ENCODE results near the gene ZNF605. TPM values are rescaled to one million over a fixed set of nuclear protein-coding genes. Genes with fewer than 3 reads are reported as not detected.

ZNF605 gene
- total and polyA plus RNA-seq, 2 of the 8 experiments (the other 6 are each of a cell fraction or from before 2014, with no cell fraction given), result 3.6 to 20.3 TPM

DNA sequence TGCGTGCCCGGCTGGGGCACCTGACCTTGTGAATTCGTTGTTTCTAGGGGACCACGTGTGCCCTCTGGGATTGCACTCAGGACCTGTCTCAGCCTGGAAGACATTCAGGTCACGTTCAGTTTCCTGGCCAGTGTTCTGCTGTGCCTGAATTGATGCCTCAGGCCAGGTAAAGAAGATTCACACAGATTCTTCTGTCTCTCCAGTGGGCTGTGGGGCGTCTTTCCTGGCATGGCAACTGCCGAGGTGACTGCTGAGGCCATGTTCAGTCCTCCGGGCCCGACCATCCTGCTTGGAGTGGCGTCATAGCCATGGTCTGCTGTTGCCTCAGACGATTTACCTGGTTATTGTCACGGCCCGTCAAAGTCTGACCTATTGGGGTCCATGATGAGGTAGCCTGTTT is 13.5 kb downstream of the ZNF605 start:
- H2BK5ac ChIP-seq (ENCODE audit: low read depth, low read length), result no peak overlapping the region
- no peak overlapping the region for H2BK12ac ChIP-seq (ENCODE audit: low read depth, low read length)
- H2AFZ ChIP-seq (ENCODE audit: low read length), result no peak overlapping the region
- no peak overlapping the region for H3K9ac ChIP-seq (replicated peaks in 1 of 4; ENCODE audit: extremely low read depth in 1 of 4, low read depth in 3 of 4, low read length in 3 of 4)
- CTCF ChIA-PET (ENCODE audit: partially characterized antibody), result no interaction called here
- H2BK15ac ChIP-seq (ENCODE audit: low read length), result no peak overlapping the region
- no peak overlapping the region for H4K5ac ChIP-seq (ENCODE audit: insufficient read length, low read depth, low read length)
- no peak overlapping the region for H3K56ac ChIP-seq (replicated peaks; ENCODE audit: insufficient read length, low read depth, low read length)
- peaks cover 36 to 65% of the 10 kb centered on the region in 2 experiments for H3K9me3 ChIP-seq (ENCODE audit: insufficient read depth in 2 of 2, low read depth in 1 of 2, low read length in 1 of 2)
- DNase-seq (ENCODE audit: low read depth in 1 of 2, low spot score in 2 of 2), result no peak
- no peaks in the 10 kb centered on the region for H3K27me3 ChIP-seq (replicated peaks in 1 of 4; ENCODE audit: control insufficient read depth in 3 of 4, extremely low read depth in 1 of 4, insufficient read depth in 3 of 4, low read length in 3 of 4)
- H3K23ac ChIP-seq (ENCODE audit: insufficient read length), result no peak overlapping the region
- H3K18ac ChIP-seq (ENCODE audit: extremely low read depth, low read length), result no peak overlapping the region
- 85% methylated on average over 13 of the region's 13 CpGs; no CpG with 5 or more reads in 1 of the 2 experiments for WGBS, 2 experiments (ENCODE audit: extremely low coverage in 1 of 2, insufficient coverage in 1 of 2, insufficient read length in 1 of 2, insufficient replicate concordance in 2 of 2, low coverage in 1 of 2, low lambda C conversion rate in 2 of 2, missing lambda C conversion rate in 1 of 2)
- H4K8ac ChIP-seq (ENCODE audit: extremely low read depth, insufficient read depth, low read length), result no peak overlapping the region
- no peaks in the 10 kb centered on the region; a peak in 1 of 4 replicates for H3K79me2 ChIP-seq (ENCODE audit: control insufficient read depth in 1 of 2, insufficient read depth in 2 of 2, low read length in 2 of 2)
- H3K36me3 ChIP-seq (ENCODE audit: control insufficient read depth in 2 of 4, insufficient read depth in 4 of 4, low read length in 3 of 4), result peaks cover 6 to 61% (median 31%) of the 10 kb centered on the region in 4 experiments; a peak in 7 of 8 replicates
- no peak overlapping the region for H3K4me3 ChIP-seq (ENCODE audit: extremely low read depth in 1 of 4, insufficient read depth in 2 of 4, low read depth in 3 of 4, low read length in 4 of 4)
- no peak for FAIRE-seq
- H4K20me1 ChIP-seq (replicated peaks in 1 of 2; ENCODE audit: control insufficient read depth in 1 of 2, insufficient read depth in 2 of 2, low read length in 2 of 2), result no peaks in the 10 kb centered on the region
- no peak overlapping the region for H2AK5ac ChIP-seq (ENCODE audit: low read depth, low read length)
- no peak overlapping the region for H3K4me2 ChIP-seq (ENCODE audit: insufficient read depth in 1 of 2, low read depth in 2 of 2, low read length in 2 of 2)
- H3K23me2 ChIP-seq (ENCODE audit: low read depth, low read length), result no peaks in the 10 kb centered on the region
- POLR2A ChIA-PET (ENCODE audit: partially characterized antibody), result no interaction called here
- H3K4me1 ChIP-seq (replicated peaks in 1 of 4; ENCODE audit: control insufficient read depth in 3 of 4, insufficient read depth in 4 of 4, low read length in 3 of 4), result no peaks in the 10 kb centered on the region
- no peak overlapping the region for H3K14ac ChIP-seq (ENCODE audit: insufficient read length)
- H4K91ac ChIP-seq (replicated peaks; ENCODE audit: insufficient read length, low read length), result no peak overlapping the region
- no peaks in the 10 kb centered on the region for H3K79me1 ChIP-seq (ENCODE audit: low read depth, low read length)
- no peak overlapping the region for H3K27ac ChIP-seq (ENCODE audit: low read depth, low read length)
- H3K4ac ChIP-seq (replicated peaks; ENCODE audit: insufficient read length, low read depth, low read length), result no peak overlapping the region
- H2BK120ac ChIP-seq (replicated peaks; ENCODE audit: low read depth, low read length), result no peak overlapping the region
- H2BK20ac ChIP-seq (ENCODE audit: low read length), result no peak overlapping the region
- no peak for TF ChIP-seq RXRA (IDR thresholded peaks at IDR 0.05; ENCODE audit: insufficient read depth, low read depth, low read length)
- no peak for TF ChIP-seq TAF1 (IDR thresholded peaks at IDR 0.05; ENCODE audit: low read depth, low read length)
- TF ChIP-seq RAD21 (IDR thresholded peaks at IDR 0.05 in 1 of 2, conservative IDR thresholded peaks at IDR 0.05 in 1 of 2; ENCODE audit: low read depth in 2 of 2, low read length in 2 of 2), result no peak
- TF ChIP-seq BRCA1 (IDR thresholded peaks at IDR 0.05; ENCODE audit: low read depth, low read length), result no peak
- TF ChIP-seq CEBPB (IDR thresholded peaks at IDR 0.05; ENCODE audit: low read depth, low read length), result no peak
- no peak for TF ChIP-seq CHD2 (IDR thresholded peaks at IDR 0.05; ENCODE audit: low read length)
- TF ChIP-seq EP300 (IDR thresholded peaks at IDR 0.05; ENCODE audit: borderline replicate concordance in 1 of 2, low read depth in 2 of 2, low read length in 2 of 2), result no peak
- TF ChIP-seq POLR2AphosphoS5 (IDR thresholded peaks at IDR 0.05; ENCODE audit: low read depth, low read length), result no peak
- no peak for TF ChIP-seq CBX5 (IDR thresholded peaks at IDR 0.05; ENCODE audit: low read depth, low read length)
- TF ChIP-seq RFX5 (IDR thresholded peaks at IDR 0.05; ENCODE audit: borderline replicate concordance, low read depth, low read length), result no peak
- no peak for TF ChIP-seq FOSL1 (IDR thresholded peaks at IDR 0.05; ENCODE audit: insufficient read depth, low read depth, low read length)
- no peak for TF ChIP-seq NRF1 (IDR thresholded peaks at IDR 0.05; ENCODE audit: low read depth, low read length)
- no peak for TF ChIP-seq TBP (IDR thresholded peaks at IDR 0.05; ENCODE audit: low read depth, low read length)
- TF ChIP-seq, protein P1, sequence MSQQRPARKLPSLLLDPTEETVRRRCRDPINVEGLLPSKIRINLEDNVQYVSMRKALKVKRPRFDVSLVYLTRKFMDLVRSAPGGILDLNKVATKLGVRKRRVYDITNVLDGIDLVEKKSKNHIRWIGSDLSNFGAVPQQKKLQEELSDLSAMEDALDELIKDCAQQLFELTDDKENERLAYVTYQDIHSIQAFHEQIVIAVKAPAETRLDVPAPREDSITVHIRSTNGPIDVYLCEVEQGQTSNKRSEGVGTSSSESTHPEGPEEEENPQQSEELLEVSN (IDR thresholded peaks at IDR 0.05), result no peak
